GM23338 (cell line): ENCODE results near the gene GLIS2. TPM values are rescaled to one million over a fixed set of nuclear protein-coding genes. Genes with fewer than 3 reads are reported as not detected.

Experiments
- ATAC-seq: fragments of 200-7000 bp; cut with Tn5 transposase; 3 replicates; pipeline ENCODE4 v1.9.1; 2020
- DNase-seq: peaks from one replicate; pipeline ENCODE4 v3.0.0-alpha.2; 2015; ENCODE audit warnings: low spot score
- H2AFZ ChIP-seq: fragments of 200-600 bp; sonication (generic); 2 replicates; pipeline ENCODE4 v1.8.0; 2016; ENCODE audit warnings: antibody characterized with exemption, mild to moderate bottlenecking, moderate library complexity
- H3F3A ChIP-seq: fragments of 200-600 bp; sonication (generic); replicated peaks from 2 replicates; pipeline ENCODE4 v1.8.0; 2017; ENCODE audit warnings: antibody characterized with exemption, mixed run types, low read depth
- H3K27ac ChIP-seq: fragments of 200-600 bp; sonication (generic); 2 replicates; pipeline ENCODE4 v1.6.1; 2016; ENCODE audit warnings: low read depth
- H3K27me3 ChIP-seq: fragments of 200-600 bp; sonication (generic); 2 replicates; pipeline ENCODE4 v1.8.0; 2016; ENCODE audit warnings: mild to moderate bottlenecking, mixed run types, moderate library complexity; ENCODE audit not compliant: insufficient read depth
- H3K36me3 ChIP-seq: fragments of 200-600 bp; sonication (generic); 2 replicates; pipeline ENCODE4 v1.8.0; 2016; ENCODE audit warnings: mild to moderate bottlenecking; ENCODE audit not compliant: insufficient read depth
- H3K4me1 ChIP-seq: fragments of 200-600 bp; sonication (generic); 2 replicates; pipeline ENCODE4 v1.8.0; 2016; ENCODE audit warnings: mild to moderate bottlenecking, moderate library complexity; ENCODE audit not compliant: insufficient read depth
- H3K4me2 ChIP-seq: fragments of 200-600 bp; sonication (generic); 2 replicates; pipeline ENCODE4 v1.7.1; 2017; ENCODE audit warnings: mixed run types
- H3K4me3 ChIP-seq: fragments of 200-600 bp; sonication (generic); 2 replicates; pipeline ENCODE4 v1.6.1; 2016; ENCODE audit warnings: mixed run types
- H3K79me2 ChIP-seq: fragments of 200-600 bp; sonication (generic); replicated peaks from 2 replicates; pipeline ENCODE4 v1.8.0; 2017; ENCODE audit warnings: mild to moderate bottlenecking; ENCODE audit not compliant: insufficient read depth
- H3K9me2 ChIP-seq: fragments of 200-600 bp; sonication (generic); 2 replicates; pipeline ENCODE4 v1.8.0; 2017; ENCODE audit not compliant: insufficient read depth
- H4K20me1 ChIP-seq: fragments of 200-600 bp; sonication (generic); replicated peaks from 2 replicates; pipeline ENCODE4 v1.8.0; 2017; ENCODE audit warnings: mild to moderate bottlenecking; ENCODE audit not compliant: insufficient read depth
- H3K27ac Mint-ChIP-seq: 2 replicates; pipeline ENCODE4 v1.8.0; 2020; ENCODE audit warnings: inconsistent platforms, mild to moderate bottlenecking, moderate library complexity, mixed read lengths
- H3K27me3 Mint-ChIP-seq: 3 replicates; pipeline ENCODE4 v1.8.0; 2022; ENCODE audit warnings: low read depth, mild to moderate bottlenecking, moderate library complexity, mixed read lengths, inconsistent platforms; ENCODE audit not compliant: insufficient read depth, poor library complexity
- H3K36me3 Mint-ChIP-seq: 3 replicates; pipeline ENCODE4 v1.8.0; 2021; ENCODE audit warnings: low read depth, mild to moderate bottlenecking, inconsistent platforms, moderate library complexity, mixed read lengths
- H3K4me1 Mint-ChIP-seq: 3 replicates; pipeline ENCODE4 v1.8.0; 2020; ENCODE audit warnings: mild to moderate bottlenecking, inconsistent platforms, mixed read lengths
- H3K4me3 Mint-ChIP-seq: 3 replicates; pipeline ENCODE4 v1.8.0; 2021; ENCODE audit warnings: moderate library complexity, mild to moderate bottlenecking, inconsistent platforms, mixed read lengths
- H3K9me3 Mint-ChIP-seq: 3 replicates; pipeline ENCODE4 v1.8.0; 2020; ENCODE audit warnings: moderate library complexity, mild to moderate bottlenecking, inconsistent platforms, mixed read lengths
- CREB1 ChIP-seq: fragments of 250-450 bp; sonication (Bioruptor Pico); IDR thresholded peaks from 2 replicates; pipeline ENCODE4 v1.5.0; 2020; ENCODE audit warnings: low read depth, mild to moderate bottlenecking, moderate library complexity
- CTCF ChIP-seq, 2 experiments: fragments of 200-600 bp in 1 of 2; sonication (generic) in 1 of 2; conservative IDR thresholded peaks; 2 replicates each; pipeline versions ENCODE4 v1.5.1 to v1.6.1; 2016 to 2017; ENCODE audit warnings: antibody characterized with exemption in 2 of 2, low read depth in 2 of 2, mild to moderate bottlenecking in 2 of 2, moderate library complexity in 1 of 2
- EZH2 ChIP-seq: fragments of 200-600 bp; sonication (generic); IDR thresholded peaks from one replicate; pipeline ENCODE4 v1.8.0; 2017; ENCODE audit warnings: antibody characterized with exemption, mild to moderate bottlenecking, low read depth; ENCODE audit not compliant: unreplicated experiment
- JUNB ChIP-seq: IDR thresholded peaks from one replicate; pipeline ENCODE4 v1.6.1; 2016; ENCODE audit warnings: antibody characterized with exemption; ENCODE audit not compliant: unreplicated experiment
- STAT1 ChIP-seq: IDR thresholded peaks from one replicate; pipeline ENCODE4 v1.6.1; 2016; ENCODE audit warnings: antibody characterized with exemption; ENCODE audit not compliant: unreplicated experiment
- ZNF114 ChIP-seq: fragments of 250-450 bp; sonication (Bioruptor Pico); IDR thresholded peaks from 2 replicates; pipeline ENCODE4 v1.5.0; 2020; ENCODE audit warnings: mild to moderate bottlenecking, moderate library complexity
- ZNF331 ChIP-seq: fragments of 250-450 bp; sonication (Bioruptor Pico); IDR thresholded peaks from 2 replicates; pipeline ENCODE4 v1.5.0; 2020; ENCODE audit warnings: low read depth, mild to moderate bottlenecking, moderate library complexity
- ZNF462 ChIP-seq: fragments of 250-450 bp; sonication (Bioruptor Pico); IDR thresholded peaks from 2 replicates; pipeline ENCODE4 v1.5.0; 2020; ENCODE audit warnings: mild to moderate bottlenecking, moderate library complexity
- polyA plus RNA-seq: library from polyadenylated mRNA; unstranded; fragments of >200 nt; fragmentation: Nextera tagmentation; extraction: Ambion mirVana; gene quantifications from 2 replicates; pipeline ENCODE4 v1.2.1, GENCODE V29; 2016
- total RNA-seq: library from RNA; depleted of rRNA; stranded (reverse); fragments of >200 nt; shearing (Covaris generic); gene quantifications from 2 replicates; pipeline ENCODE4 v1.2.3, GENCODE V29; 2014
- TF ChIP-seq, protein P1 (sequence below): IDR thresholded peaks from 2 replicates; pipeline ENCODE4 v1.6.1; 2016; ENCODE audit warnings: antibody characterized with exemption
- TF ChIP-seq, protein P2 (sequence below): IDR thresholded peaks from one replicate; pipeline ENCODE4 v1.6.1; 2018; ENCODE audit warnings: antibody characterized with exemption; ENCODE audit not compliant: unreplicated experiment

GLIS2 gene
- total and polyA plus RNA-seq, 2 experiments from 2014 or later, result 8.2 to 10.2 TPM

- no peaks in the 10 kb centered on the region for H3K36me3 ChIP-seq
- H3K9me2 ChIP-seq, result no peaks in the 10 kb centered on the region
- peaks cover 3% of the 10 kb centered on the region; the same call in 1 of the 2 replicates for H3K27me3 ChIP-seq
- no peaks in the 10 kb centered on the region for H3K9me3 Mint-ChIP-seq
- peak overlapping the region; percentile 93 for H3K27ac Mint-ChIP-seq
- H3K79me2 ChIP-seq, result peaks cover 15% of the 10 kb centered on the region
- H4K20me1 ChIP-seq, result no peaks in the 10 kb centered on the region; the same call in 1 of the 2 replicates
- H3K27me3 Mint-ChIP-seq, result peaks cover 24% of the 10 kb centered on the region
- peaks cover 60% of the 10 kb centered on the region for H3K4me1 Mint-ChIP-seq
- 0 out of 2 replicates have a peak, but pooled peaks cover 13% of the 10 kb centered on the region for H3F3A ChIP-seq
- H3K4me3 Mint-ChIP-seq, result peak overlapping the region; percentile 46; the same call in 2 of the 3 replicates
- no peak overlapping the region for H3K4me3 ChIP-seq
- DNase-seq, result no peak
- TF ChIP-seq EZH2 (no peak), ZNF331 (CRISPR knock-in tag) (no peak), ZNF462 (no peak), CREB1 (no peak), ZNF114 (CRISPR knock-in tag) (no peak), CTCF (conservative IDR thresholded peaks at IDR 0.05; ENCODE audit: low read depth in 2 of 2) (no peak), STAT1 (no peak), JUNB (no peak)
- TF ChIP-seq, protein P1, sequence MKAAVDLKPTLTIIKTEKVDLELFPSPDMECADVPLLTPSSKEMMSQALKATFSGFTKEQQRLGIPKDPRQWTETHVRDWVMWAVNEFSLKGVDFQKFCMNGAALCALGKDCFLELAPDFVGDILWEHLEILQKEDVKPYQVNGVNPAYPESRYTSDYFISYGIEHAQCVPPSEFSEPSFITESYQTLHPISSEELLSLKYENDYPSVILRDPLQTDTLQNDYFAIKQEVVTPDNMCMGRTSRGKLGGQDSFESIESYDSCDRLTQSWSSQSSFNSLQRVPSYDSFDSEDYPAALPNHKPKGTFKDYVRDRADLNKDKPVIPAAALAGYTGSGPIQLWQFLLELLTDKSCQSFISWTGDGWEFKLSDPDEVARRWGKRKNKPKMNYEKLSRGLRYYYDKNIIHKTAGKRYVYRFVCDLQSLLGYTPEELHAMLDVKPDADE, result no peak
- TF ChIP-seq, protein P2, sequence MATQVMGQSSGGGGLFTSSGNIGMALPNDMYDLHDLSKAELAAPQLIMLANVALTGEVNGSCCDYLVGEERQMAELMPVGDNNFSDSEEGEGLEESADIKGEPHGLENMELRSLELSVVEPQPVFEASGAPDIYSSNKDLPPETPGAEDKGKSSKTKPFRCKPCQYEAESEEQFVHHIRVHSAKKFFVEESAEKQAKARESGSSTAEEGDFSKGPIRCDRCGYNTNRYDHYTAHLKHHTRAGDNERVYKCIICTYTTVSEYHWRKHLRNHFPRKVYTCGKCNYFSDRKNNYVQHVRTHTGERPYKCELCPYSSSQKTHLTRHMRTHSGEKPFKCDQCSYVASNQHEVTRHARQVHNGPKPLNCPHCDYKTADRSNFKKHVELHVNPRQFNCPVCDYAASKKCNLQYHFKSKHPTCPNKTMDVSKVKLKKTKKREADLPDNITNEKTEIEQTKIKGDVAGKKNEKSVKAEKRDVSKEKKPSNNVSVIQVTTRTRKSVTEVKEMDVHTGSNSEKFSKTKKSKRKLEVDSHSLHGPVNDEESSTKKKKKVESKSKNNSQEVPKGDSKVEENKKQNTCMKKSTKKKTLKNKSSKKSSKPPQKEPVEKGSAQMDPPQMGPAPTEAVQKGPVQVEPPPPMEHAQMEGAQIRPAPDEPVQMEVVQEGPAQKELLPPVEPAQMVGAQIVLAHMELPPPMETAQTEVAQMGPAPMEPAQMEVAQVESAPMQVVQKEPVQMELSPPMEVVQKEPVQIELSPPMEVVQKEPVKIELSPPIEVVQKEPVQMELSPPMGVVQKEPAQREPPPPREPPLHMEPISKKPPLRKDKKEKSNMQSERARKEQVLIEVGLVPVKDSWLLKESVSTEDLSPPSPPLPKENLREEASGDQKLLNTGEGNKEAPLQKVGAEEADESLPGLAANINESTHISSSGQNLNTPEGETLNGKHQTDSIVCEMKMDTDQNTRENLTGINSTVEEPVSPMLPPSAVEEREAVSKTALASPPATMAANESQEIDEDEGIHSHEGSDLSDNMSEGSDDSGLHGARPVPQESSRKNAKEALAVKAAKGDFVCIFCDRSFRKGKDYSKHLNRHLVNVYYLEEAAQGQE, result no peak
- peaks cover 3% of the 10 kb centered on the region; the same call in 2 of the 3 replicates for H3K36me3 Mint-ChIP-seq
- ATAC-seq, result peak; percentile 5
- peak overlapping the region; percentile 48; the same call in 1 of the 2 replicates for H3K4me2 ChIP-seq
- no peak overlapping the region for H2AFZ ChIP-seq
- peaks cover 55% of the 10 kb centered on the region for H3K4me1 ChIP-seq
- peak overlapping the region; percentile 76; the same call in 1 of the 2 replicates for H3K27ac ChIP-seq
Measured at GRCh38 chr16:4376893-4377572, 61.2 kb downstream of the GLIS2 start.
